Motor neuron (in vitro differentiated cells): ENCODE measurements around the gene ARL5B. TPM values are rescaled to one million over a fixed set of nuclear protein-coding genes. Genes with fewer than 3 reads are reported as not detected.
"Not testable (repeated sequence)": the region's sequence is repeated elsewhere in the genome, so short reads cannot be mapped to it uniquely, and the experiment has no call there.

Source experiments
- ATAC-seq, 8 experiments: fragments of 200-7000 bp; cut with Tn5 transposase; replicated peaks in 6 of 8; 2 replicates each; pipeline ENCODE4 v1.8.0; 2021; ENCODE audit warnings: mild to moderate bottlenecking in 8 of 8, moderate library complexity in 8 of 8
- H3K27ac ChIP-seq, 2 donors: fragments of 250-450 bp; sonication (Bioruptor Pico); 2 replicates each; pipeline ENCODE4 v1.9.0; 2021; ENCODE audit warnings: antibody characterized with exemption in 2 of 2, mild to moderate bottlenecking in 2 of 2, moderate library complexity in 1 of 2
- H3K4me1 ChIP-seq, 2 donors: fragments of 250-450 bp; sonication (Bioruptor Pico); replicated peaks in 1 of 2; 2 replicates each; pipeline ENCODE4 v1.6.1; 2021; ENCODE audit warnings: antibody characterized with exemption in 2 of 2, mild to moderate bottlenecking in 2 of 2, moderate library complexity in 1 of 2
- H3K4me3 ChIP-seq, 5 donors: fragments of 250-450 bp; sonication (Bioruptor Pico); 2 replicates each; pipeline ENCODE4 v1.9.0; 2021; ENCODE audit warnings: antibody characterized with exemption in 5 of 5, mild to moderate bottlenecking in 5 of 5, moderate library complexity in 4 of 5
- WGBS, 10 experiments: fragments of 450-650 bp; shearing (Covaris generic); methylation state at CpG; one replicate each; pipeline ENCODE4 v1.0.0; 2022; 5-methylcytosine and 5-hydroxymethylcytosine counted together
- in situ Hi-C, 9 experiments: fragments of 400-800 bp; cut with MboI; loops; one replicate each; pipeline ENCODE4 v1.15.0; 2021; ENCODE audit warnings: low sequenced_read_pairs in 9 of 9, low pct_unique_long_range_greater_than_20kb in 2 of 9; ENCODE audit not compliant: unreplicated experiment in 9 of 9
- total RNA-seq, 8 experiments: library from RNA; unstranded; fragments of 300-600 nt; gene quantifications; 2 replicates each; pipeline versions ENCODE4 v1.2.3 to v1.2.4, GENCODE V29; 2022

ARL5B gene
- total RNA-seq, 8 experiments from 2014 or later = 9.0 to 45.7 (median 35.8) TPM

- ATAC-seq, in situ Hi-C loops: not testable (repeated sequence)
- WGBS, 10 experiments = 80 to 100% (median 100%) methylated on average over 1 of the region's 1 CpG; no CpG with 5 or more reads in 1 of the 10 experiments
Measured at GRCh38 chr10:18637400-18637799, 21.8 kb upstream of the ARL5B start.

GRCh38 chr10:18639719-18640118, 19.5 kb upstream of the ARL5B start:
- H3K4me1 ChIP-seq, H3K27ac ChIP-seq, ATAC-seq, H3K4me3 ChIP-seq, in situ Hi-C loops: not testable (repeated sequence)
- WGBS, 10 experiments = 82 to 100% (median 99%) methylated on average over 1 to 2 of the region's 2 CpGs

More at GRCh38 chr10:18637400-18637799, 21.8 kb upstream of the ARL5B start:
- H3K4me1 ChIP-seq, H3K27ac ChIP-seq, H3K4me3 ChIP-seq: not testable (repeated sequence)

GRCh38 chr10:18647151-18647550, 12.1 kb upstream of the ARL5B start:
- WGBS, 10 experiments = 80 to 100% (median 91%) methylated on average over 1 to 2 of the region's 2 CpGs; no CpG with 5 or more reads in 2 of the 10 experiments
- Histone ChIP-seq H3K4me1 (peaks cover 7 to 17% of the 10 kb centered on the region in 2 donors), H3K27ac (no peak overlapping the region), H3K4me3 (no peak overlapping the region)
- in situ Hi-C loops = no loop called here
- no peak for ATAC-seq

- in situ Hi-C loops = no loop called here
- H3K27ac ChIP-seq = no peak overlapping the region
- peaks cover 7 to 19% of the 10 kb centered on the region in 2 donors for H3K4me1 ChIP-seq
- H3K4me3 ChIP-seq = no peak overlapping the region
- no peak for ATAC-seq
- WGBS, 10 experiments = 87 to 100% (median 100%) methylated on average over 1 to 3 of the region's 3 CpGs; no CpG with 5 or more reads in 2 of the 10 experiments
Measured at GRCh38 chr10:18647945-18648344, 11.3 kb upstream of the ARL5B start.

GRCh38 chr10:18649364-18649959, 9.8 kb upstream of the ARL5B start:
- in situ Hi-C loops = no loop called here
- whole genome bisulfite sequencing, 10 experiments = 48 to 84% (median 63%) methylated on average over 3 to 7 of the region's 7 CpGs; no CpG with 5 or more reads in 1 of the 10 experiments
- no peak for ATAC-seq
- peaks cover 7 to 19% of the 10 kb centered on the region in 2 donors for H3K4me1 ChIP-seq
- no peak overlapping the region for H3K27ac ChIP-seq
- peak overlapping the region; percentile 7 to 95 (median 65) for H3K4me3 ChIP-seq

GRCh38 chr10:18650404-18650997, 8.7 kb upstream of the ARL5B start:
- in situ Hi-C loops = loop anchor here in 1 of 9 experiments (25.0 kb wide), 1 partner anchor 138 kb away; no protein-coding TSS in a partner anchor
- no peak for ATAC-seq
- peak overlapping the region; percentile 79 to 87 for H3K27ac ChIP-seq
- H3K4me3 ChIP-seq = peak overlapping the region; percentile 62 to 99 (median 75)
- WGBS, 10 experiments = 0 to 17% (median 3%) methylated on average over 2 to 6 of the region's 6 CpGs
- H3K4me1 ChIP-seq = peaks cover 7 to 19% of the 10 kb centered on the region in 2 donors

- H3K27ac ChIP-seq = peak within 1 kb of the TSS; percentile 79 to 87
- H3K4me3 ChIP-seq = peak within 1 kb of the TSS; percentile 62 to 99 (median 75)
- peak; percentile 97 to 99 (median 99) for ATAC-seq
- 0 to 10% (median 1%) methylated on average over 2 to 15 of the region's 39 CpGs for WGBS, 10 experiments
- peaks cover 7 to 19% of the 10 kb centered on the region in 2 donors for H3K4me1 ChIP-seq
- in situ Hi-C loops = loop anchor here in 1 of 9 experiments (25.0 kb wide), 1 partner anchor 139 kb away; no protein-coding TSS in a partner anchor
Measured at GRCh38 chr10:18651324-18652007, 7.8 kb upstream of the ARL5B start, which contains the start of gene NSUN6. NSUN6 (minus strand) TSS chr10:18651587; CDS start chr10:18651203, 384 bp downstream.

- ATAC-seq = no peak
- in situ Hi-C loops = loop anchor here in 1 of 9 experiments (25.0 kb wide), 1 partner anchor 141 kb away; no protein-coding TSS in a partner anchor
- Histone ChIP-seq H3K4me3 (no peak overlapping the region), H3K27ac (no peak overlapping the region), H3K4me1 (peaks cover 13 to 22% of the 10 kb centered on the region in 2 donors)
- WGBS, 10 experiments = 83 to 100% (median 100%) methylated on average over 1 to 3 of the region's 3 CpGs; no CpG with 5 or more reads in 2 of the 10 experiments
Measured at GRCh38 chr10:18653112-18653511, 6.1 kb upstream of the ARL5B start.

GRCh38 chr10:18656724-18657123, 2.5 kb upstream of the ARL5B start:
- 50 to 100% (median 91%) methylated on average over 1 to 3 of the region's 3 CpGs for whole genome bisulfite sequencing, 10 experiments
- no peak for ATAC-seq
- Histone ChIP-seq H3K4me1 (peaks cover 19% of the 10 kb centered on the region in 2 donors), H3K4me3 (no peak overlapping the region), H3K27ac (no peak overlapping the region)
- in situ Hi-C loops = loop anchor here in 1 of 9 experiments (25.0 kb wide), 1 partner anchor 144 kb away; no protein-coding TSS in a partner anchor

- Histone ChIP-seq H3K27ac (peak overlapping the region; percentile 95 to 97), H3K4me1 (peaks cover 20 to 21% of the 10 kb centered on the region in 2 donors), H3K4me3 (peak overlapping the region; percentile 80 to 96 (median 86))
- ATAC-seq = peak in 1 of 8 experiments; percentile 0
- in situ Hi-C loops = loop anchor here in 1 of 9 experiments (25.0 kb wide), 1 partner anchor 146 kb away; no protein-coding TSS in a partner anchor
- whole genome bisulfite sequencing, 10 experiments = 0 to 55% (median 38%) methylated on average over 1 to 19 of the region's 23 CpGs
Measured at GRCh38 chr10:18658271-18659124, 733 bp upstream of the ARL5B start.

- in situ Hi-C loops = loop anchor here in 1 of 9 experiments (25.0 kb wide), 1 partner anchor 148 kb away; no protein-coding TSS in a partner anchor
- WGBS, 10 experiments = 0 to 3% (median 1%) methylated on average over 6 to 20 of the region's 23 CpGs; no CpG with 5 or more reads in 1 of the 10 experiments
- Histone ChIP-seq H3K4me1 (peaks cover 20 to 21% of the 10 kb centered on the region in 2 donors), H3K4me3 (peak overlapping the region; percentile 80 to 96 (median 86)), H3K27ac (peak overlapping the region; percentile 95 to 97)
- peak in 5 of 8 experiments; percentile 0 to 20 (median 7) for ATAC-seq
Measured at GRCh38 chr10:18659819-18660535, 746 bp downstream of the ARL5B start.
